CD1c-positive myeloid dendritic cell (primary cell): ENCODE results near the gene ACTN4.

Experiments
- DNase-seq: peaks from one replicate; pipeline ENCODE4 v3.0.0-alpha.2; 2016; ENCODE audit errors: extremely low spot score

The ACTN4 gene

DNA sequence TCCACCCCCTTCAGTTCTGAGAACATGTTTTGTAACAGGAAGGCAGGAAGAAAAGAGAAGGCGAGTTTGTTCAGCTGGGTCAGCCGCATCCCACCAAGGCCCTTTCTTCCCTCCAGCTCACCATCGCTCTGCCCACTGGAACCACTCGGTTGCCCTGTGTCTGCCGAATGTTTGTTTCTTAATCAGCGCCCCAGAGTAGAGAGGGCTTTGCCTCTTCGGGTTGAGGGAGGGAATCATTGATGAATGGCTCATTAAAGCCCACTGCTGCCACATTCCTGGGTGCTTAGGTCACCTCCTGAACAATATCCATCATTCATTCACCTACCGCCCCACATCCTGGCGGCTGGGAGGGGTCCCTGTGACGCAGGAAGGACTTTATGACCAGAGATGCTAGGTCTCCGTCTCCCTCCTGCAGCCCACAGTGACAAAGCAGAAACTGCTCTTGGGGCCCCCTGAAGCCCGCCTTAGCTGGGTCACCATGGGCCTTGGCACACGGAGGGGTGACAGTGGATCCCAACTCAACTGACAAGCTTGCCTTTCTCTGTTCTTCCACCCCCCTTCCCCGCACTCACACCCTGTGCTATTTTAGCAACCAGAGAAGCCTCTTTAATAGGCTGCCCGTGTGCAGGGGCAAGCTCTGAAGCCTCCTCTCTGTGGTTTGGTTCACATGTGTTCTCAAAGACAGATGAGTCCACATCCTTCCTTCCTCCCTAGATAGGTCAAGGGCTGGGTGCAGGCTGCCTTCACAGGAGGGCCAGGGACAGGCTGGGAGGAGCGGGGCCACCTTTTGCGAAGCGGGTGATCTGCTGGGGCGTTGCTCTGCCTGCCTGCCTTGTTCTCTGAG, 46.2 kb downstream of the ACTN4 start:
- no peak for DNase-seq

- DNase-seq = peak; percentile 74
These were observed 47.9 kb downstream of the ACTN4 start for GRCh38 chr19:38695317-38695683.

DNA sequence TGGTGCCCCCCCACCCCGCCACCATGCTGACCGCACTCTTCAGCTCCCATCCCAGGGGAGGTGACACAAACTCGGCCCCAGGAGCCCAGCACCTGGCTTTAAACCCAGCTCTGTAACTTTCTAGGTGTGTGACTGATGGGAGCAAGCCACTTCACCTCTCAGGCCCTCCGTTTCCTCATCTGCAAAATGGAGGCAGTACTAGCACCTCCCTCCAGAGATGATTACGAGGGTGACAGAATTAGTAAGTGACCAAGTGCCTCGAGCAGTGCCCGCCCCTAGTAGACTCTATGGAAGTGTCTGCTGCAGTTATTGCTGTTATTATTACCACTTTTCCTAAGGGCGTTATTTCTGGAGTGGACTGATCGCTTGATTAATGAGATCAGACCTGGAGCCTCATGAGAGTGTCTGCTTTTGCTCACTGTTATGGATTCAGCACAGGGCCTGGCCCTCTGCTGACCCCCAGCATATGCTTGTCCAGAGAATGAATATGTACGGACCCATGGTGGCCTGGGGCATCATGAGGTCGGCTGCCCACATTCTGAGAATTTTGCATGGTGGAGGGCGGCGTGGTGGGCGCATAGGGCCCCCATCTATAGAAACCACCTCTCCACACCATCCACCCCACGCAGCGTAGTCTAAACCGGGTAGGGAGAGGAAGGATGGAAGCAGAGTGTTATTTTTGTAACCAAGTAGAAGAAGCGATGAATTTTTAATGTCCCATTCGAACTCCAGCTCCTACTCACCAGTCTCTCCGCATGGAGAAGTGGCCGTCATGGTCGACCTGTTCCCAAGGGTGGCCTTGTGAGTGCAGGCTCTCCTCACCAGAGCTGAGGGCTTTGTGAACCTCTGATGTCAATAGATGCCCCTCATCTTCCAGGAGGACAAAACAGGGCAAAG, 48.6 kb downstream of the ACTN4 start:
- no peak for DNase-seq

DNA sequence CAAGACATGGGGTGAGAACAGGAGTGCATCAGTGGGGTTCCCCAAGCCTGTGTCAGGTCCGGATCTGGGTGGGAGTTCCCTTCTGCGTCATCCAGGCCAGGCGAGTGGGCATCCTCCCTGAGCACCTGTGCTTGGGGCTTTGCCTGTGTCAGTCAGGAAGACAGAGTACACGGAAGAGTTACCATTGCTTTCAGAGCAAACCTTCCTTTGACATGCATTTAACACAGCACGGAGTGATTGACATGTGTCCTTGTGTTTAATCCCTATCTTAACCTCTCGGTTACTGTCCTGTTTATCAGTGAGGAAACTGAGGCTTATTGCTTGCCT, 49.2 kb downstream of the ACTN4 start:
- no peak for DNase-seq

GRCh38 chr19:38697197-38697596, 49.7 kb downstream of the ACTN4 start:
- no peak for DNase-seq

GRCh38 chr19:38697641-38698071, 50.2 kb downstream of the ACTN4 start:
- no peak for DNase-seq

- no peak for DNase-seq
These were observed 51.0 kb downstream of the ACTN4 start for GRCh38 chr19:38698225-38699026.

GRCh38 chr19:38699027-38699346, 51.5 kb downstream of the ACTN4 start:
- peak; percentile 29 for DNase-seq

DNA sequence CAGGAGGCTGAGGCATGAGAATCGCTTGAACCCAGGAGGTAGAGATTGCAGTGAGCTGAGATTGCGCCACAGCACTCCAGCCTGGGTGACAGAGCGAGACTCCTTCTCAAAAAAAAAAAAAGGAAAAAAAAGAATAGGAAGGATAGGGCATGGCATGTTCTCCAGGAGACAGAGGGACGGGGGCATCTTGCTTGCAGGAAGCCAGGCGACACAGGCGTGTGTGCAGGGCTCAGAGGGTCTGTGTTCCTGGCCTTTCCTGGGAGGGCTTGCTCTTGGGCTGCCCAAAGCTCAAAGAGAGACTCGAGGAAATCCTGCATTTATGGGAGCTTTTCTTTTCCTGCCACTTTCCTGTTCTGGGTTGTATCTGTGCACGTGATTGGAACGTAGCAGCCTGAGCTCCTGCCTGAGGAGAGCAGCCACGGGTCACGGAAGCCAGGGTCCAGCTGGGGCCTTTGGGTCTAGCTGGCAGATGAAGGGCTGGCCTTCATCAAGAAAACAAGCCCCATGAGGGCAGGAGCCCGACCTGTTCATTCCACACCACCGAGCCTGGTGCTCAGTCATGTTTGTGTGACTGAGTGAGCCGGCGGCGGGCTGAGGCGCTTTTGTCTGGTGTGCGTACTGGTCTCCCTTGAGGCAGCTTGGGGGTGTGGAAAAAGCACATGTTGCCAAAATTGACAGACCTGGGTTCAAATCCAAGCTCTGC, 52.3 kb downstream of the ACTN4 start:
- DNase-seq = no peak

- DNase-seq = no peak
These were observed 53.0 kb downstream of the ACTN4 start for GRCh38 chr19:38700350-38700901.

DNA sequence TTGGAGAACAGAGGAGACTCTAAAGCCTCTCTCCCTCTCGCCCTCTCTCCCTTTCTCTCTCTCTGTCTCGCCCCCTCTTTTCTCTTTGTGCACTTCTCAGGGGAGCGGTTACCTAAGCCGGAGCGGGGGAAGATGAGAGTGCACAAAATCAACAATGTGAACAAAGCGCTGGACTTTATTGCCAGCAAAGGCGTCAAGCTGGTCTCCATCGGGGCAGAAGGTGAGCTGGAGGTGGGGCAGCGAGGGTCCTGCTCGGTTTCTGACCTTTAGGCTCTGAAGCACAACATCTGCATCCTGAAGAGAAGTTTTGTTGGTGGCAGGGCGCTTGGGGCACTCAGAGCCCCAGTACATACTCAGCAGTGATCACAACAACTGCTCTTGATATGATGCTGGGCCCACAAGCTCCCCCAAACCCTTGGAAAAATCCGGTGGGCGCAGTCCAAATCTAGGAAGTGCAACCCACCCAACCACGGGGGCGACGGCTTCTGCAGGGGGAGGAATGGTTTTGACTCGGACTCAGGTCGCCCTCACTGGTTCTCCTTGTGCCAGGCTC, 53.5 kb downstream of the ACTN4 start:
- DNase-seq = no peak

- no peak for DNase-seq
These were observed 54.1 kb downstream of the ACTN4 start for GRCh38 chr19:38701455-38702063.

GRCh38 chr19:38702278-38702677, 54.8 kb downstream of the ACTN4 start:
- DNase-seq = no peak

DNA sequence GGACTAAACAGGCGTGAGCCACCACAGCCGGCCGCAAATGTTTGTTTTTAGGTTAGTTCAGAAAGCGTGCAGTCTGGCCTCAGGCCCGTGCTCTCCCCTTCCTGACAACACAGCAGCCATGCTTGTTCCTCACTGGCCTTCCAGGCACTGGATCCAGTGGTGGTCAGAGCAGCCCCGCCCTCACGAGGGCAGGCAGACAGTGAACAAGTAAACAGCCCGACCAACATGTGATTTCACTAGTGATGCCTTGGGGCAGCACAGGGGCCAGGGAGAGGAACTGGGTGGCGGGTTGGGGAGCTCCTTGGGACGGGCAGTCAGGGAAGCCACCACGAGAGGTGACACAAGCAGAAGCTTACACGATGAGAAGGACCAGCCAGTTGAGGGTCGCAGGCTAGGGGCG, 56.1 kb downstream of the ACTN4 start:
- no peak for DNase-seq

DNA sequence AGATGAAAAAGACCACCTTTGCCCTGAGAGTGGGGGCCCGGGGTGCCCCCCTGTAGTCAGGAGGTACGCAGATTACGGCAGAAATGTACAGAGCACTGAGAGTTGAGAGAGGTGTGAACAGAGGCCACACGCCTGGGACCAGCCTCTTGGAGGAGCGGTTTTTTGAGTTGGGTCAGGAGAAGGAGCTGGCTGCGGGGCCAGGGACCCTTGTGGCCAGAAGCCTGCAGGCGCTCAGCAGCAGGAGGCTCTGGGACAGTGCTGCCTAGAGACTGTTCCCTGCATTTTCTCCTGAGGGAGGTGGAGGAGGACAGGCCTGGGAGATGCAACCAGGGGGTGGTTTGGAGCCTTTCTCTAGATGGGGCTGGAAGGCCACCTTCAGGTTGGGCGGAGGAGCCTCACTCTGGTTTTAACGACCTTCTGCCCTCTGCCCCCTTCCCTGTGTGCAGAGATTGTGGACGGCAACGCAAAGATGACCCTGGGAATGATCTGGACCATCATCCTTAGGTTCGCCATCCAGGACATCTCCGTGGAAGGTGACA, 57.1 kb downstream of the ACTN4 start:
- DNase-seq = no peak

DNA sequence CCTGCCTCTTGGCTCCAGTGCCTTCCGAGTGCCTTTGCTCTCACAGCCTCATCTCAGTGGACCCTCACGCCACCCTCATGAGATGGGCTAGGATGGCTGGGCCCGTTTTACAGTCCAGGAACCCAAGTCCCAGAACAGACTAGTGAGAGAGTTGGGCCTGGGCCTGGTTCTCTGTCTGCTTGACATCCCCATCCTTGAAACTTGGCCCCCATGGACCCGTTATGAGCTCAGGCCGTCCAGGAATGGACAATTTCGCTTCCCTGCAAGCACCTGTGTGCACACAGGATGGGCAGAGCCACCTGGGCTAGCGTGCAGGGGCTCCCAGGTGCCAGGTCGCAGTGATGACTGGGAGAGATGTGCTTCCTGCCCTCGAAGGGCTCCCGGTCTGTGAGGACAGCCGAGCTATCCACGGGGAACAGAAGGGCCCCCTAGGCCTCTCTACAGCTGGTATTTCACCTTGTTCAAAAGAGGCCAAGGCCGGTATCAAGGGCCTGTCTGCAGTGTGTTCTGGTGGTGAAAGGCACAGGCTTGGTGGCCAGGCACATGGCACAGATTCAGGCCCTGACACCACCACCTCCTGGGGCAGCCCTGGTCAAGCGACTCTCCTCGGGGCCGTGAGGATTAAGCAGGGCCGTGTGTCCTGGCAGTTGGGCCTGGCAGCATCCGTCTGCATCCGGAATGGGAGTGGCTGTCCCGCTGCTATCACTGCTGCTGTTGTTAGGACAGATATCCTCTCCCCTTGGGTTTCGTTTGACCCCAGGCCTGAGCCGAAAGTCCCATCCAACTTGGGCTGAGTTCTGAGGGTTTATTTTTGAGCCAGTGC, 58.0 kb downstream of the ACTN4 start:
- no peak for DNase-seq

DNA sequence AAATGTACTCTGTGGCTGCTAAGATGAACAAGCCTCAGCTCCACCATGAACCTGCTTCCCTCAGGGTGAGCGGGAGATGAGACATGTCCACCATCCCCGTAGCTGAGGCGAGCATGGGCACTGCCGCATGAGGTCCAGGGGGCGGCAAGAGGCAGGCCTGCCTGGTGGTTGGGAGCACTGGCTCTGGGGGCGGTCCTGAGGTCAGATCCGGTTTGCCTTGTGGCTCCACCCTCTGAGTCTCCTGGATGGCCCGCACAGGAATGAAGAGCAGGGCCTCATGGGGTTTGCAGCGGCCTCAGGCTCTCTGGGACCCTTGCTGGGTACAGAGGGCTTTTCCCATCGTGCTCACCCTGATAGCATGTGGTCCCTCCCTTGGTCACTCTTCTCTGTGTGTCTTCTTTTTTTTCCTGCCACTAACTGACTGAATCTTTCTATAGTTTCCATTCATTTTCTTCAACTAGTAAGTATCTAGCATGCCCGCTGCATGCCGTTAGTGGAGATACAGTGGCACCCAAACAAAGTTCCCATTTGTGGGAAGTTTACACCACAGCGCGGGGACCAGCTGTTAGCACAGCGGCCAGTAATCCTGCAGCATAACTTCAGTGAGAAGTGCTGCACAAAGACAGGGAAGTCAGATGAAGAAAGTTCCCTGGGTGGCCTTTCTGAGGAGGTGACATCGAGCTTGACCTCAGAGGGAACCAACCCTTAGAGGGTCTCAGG, 59.5 kb downstream of the ACTN4 start:
- DNase-seq = no peak

- DNase-seq = no peak
These were observed 60.2 kb downstream of the ACTN4 start for GRCh38 chr19:38707512-38708114.
